Measurements from ENCODE around the gene ERI3. TPM values are rescaled to one million over a fixed set of nuclear protein-coding genes. Genes with fewer than 3 reads are reported as not detected.
A peak's percentile ranks its signal among the peaks of the same experiment; 100 is the strongest.

The ERI3 gene
- total and polyA plus RNA-seq, 2 of the 13 experiments (the other 11 are each of a cell fraction or from before 2014, with no cell fraction given), result 35.6 to 35.9 TPM

DNA sequence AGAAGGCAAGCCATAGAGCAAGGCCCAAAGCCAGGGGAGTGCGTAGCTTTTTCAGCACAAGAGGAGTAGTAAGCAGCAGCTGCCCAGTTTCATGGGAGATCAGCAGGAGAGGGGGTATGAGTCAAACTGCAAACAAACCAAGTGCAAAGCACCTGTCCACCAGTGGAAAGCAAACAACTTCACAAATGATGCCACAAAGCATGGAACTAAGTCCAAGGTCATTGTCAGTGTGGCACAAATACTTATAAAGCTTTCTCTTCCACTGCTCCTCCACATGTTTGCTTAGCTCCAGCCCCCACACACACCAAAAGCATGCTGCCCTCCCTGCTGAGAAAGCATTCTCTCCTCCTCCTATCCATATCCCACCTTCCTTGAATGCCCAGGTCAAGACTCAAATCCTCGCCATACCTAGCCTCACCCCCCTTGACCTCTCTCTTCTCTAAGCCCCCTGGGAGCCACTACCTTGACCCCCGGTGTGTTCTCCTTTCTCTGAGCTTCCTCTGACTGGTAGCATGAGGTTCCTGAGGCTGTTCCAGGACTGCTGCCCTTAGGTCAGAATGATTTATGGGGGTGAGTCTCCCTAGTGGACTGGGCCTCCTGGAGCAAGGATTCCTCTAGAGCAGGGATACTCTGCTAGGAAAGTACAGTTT is 71.4 kb downstream of the ERI3 start (continued):
- no peak for TF ChIP-seq FOXC1 (CRISPR knock-in tag; IDR thresholded peaks at IDR 0.05; ENCODE audit: borderline replicate concordance)
- TF ChIP-seq ZMYM4 (CRISPR knock-in tag; IDR thresholded peaks at IDR 0.05), result peak; percentile 65; the same call in 1 of the 2 replicates
- TF ChIP-seq, protein P1, sequence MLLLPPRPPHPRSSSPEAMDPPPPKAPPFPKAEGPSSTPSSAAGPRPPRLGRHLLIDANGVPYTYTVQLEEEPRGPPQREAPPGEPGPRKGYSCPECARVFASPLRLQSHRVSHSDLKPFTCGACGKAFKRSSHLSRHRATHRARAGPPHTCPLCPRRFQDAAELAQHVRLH (CRISPR knock-in tag; IDR thresholded peaks at IDR 0.05; ENCODE audit: borderline replicate concordance, low read depth), result peak; percentile 79
- TF ChIP-seq, protein P2, sequence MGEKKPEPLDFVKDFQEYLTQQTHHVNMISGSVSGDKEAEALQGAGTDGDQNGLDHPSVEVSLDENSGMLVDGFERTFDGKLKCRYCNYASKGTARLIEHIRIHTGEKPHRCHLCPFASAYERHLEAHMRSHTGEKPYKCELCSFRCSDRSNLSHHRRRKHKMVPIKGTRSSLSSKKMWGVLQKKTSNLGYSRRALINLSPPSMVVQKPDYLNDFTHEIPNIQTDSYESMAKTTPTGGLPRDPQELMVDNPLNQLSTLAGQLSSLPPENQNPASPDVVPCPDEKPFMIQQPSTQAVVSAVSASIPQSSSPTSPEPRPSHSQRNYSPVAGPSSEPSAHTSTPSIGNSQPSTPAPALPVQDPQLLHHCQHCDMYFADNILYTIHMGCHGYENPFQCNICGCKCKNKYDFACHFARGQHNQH (CRISPR knock-in tag; IDR thresholded peaks at IDR 0.05), result peak; percentile 98
- no peak for TF ChIP-seq ZNF446 (CRISPR knock-in tag; IDR thresholded peaks at IDR 0.05)
- TF ChIP-seq ETV6 (CRISPR knock-in tag; conservative IDR thresholded peaks at IDR 0.05), result peak; percentile 72; the same call in 1 of the 2 replicates
- TF ChIP-seq ZNF782 (CRISPR knock-in tag; IDR thresholded peaks at IDR 0.05; ENCODE audit: borderline replicate concordance), result no peak
- TF ChIP-seq SIN3B (IDR thresholded peaks at IDR 0.05; ENCODE audit: low read length), result no peak; the same call in 1 of the 2 replicates
- TF ChIP-seq MED13 (CRISPR knock-in tag; IDR thresholded peaks at IDR 0.05), result no peak
- TF ChIP-seq FOXA1 (IDR thresholded peaks at IDR 0.05), result peak; percentile 85
- TF ChIP-seq FOXA1 (CRISPR knock-in tag; IDR thresholded peaks at IDR 0.05), result peak; percentile 99
- peak; percentile 97 for TF ChIP-seq ZNF292 (CRISPR knock-in tag; IDR thresholded peaks at IDR 0.05; ENCODE audit: borderline replicate concordance, low read depth)
- TF ChIP-seq, protein P3, sequence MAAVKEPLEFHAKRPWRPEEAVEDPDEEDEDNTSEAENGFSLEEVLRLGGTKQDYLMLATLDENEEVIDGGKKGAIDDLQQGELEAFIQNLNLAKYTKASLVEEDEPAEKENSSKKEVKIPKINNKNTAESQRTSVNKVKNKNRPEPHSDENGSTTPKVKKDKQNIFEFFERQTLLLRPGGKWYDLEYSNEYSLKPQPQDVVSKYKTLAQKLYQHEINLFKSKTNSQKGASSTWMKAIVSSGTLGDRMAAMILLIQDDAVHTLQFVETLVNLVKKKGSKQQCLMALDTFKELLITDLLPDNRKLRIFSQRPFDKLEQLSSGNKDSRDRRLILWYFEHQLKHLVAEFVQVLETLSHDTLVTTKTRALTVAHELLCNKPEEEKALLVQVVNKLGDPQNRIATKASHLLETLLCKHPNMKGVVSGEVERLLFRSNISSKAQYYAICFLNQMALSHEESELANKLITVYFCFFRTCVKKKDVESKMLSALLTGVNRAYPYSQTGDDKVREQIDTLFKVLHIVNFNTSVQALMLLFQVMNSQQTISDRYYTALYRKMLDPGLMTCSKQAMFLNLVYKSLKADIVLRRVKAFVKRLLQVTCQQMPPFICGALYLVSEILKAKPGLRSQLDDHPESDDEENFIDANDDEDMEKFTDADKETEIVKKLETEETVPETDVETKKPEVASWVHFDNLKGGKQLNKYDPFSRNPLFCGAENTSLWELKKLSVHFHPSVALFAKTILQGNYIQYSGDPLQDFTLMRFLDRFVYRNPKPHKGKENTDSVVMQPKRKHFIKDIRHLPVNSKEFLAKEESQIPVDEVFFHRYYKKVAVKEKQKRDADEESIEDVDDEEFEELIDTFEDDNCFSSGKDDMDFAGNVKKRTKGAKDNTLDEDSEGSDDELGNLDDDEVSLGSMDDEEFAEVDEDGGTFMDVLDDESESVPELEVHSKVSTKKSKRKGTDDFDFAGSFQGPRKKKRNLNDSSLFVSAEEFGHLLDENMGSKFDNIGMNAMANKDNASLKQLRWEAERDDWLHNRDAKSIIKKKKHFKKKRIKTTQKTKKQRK (IDR thresholded peaks at IDR 0.05; ENCODE audit: low read length), result no peak
- peak; percentile 90 for TF ChIP-seq SMAD3 (CRISPR knock-in tag; IDR thresholded peaks at IDR 0.05)
- TF ChIP-seq WIZ (CRISPR knock-in tag; IDR thresholded peaks at IDR 0.05), result peak; percentile 44; the same call in 1 of the 2 replicates
- TF ChIP-seq, protein P4, sequence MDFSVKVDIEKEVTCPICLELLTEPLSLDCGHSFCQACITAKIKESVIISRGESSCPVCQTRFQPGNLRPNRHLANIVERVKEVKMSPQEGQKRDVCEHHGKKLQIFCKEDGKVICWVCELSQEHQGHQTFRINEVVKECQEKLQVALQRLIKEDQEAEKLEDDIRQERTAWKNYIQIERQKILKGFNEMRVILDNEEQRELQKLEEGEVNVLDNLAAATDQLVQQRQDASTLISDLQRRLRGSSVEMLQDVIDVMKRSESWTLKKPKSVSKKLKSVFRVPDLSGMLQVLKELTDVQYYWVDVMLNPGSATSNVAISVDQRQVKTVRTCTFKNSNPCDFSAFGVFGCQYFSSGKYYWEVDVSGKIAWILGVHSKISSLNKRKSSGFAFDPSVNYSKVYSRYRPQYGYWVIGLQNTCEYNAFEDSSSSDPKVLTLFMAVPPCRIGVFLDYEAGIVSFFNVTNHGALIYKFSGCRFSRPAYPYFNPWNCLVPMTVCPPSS (IDR thresholded peaks at IDR 0.05), result no peak
- peak; percentile 82 for TF ChIP-seq NR2F6 (IDR thresholded peaks at IDR 0.05)
- peak; percentile 92 for TF ChIP-seq NR2F6 (CRISPR knock-in tag; IDR thresholded peaks at IDR 0.05)
- TF ChIP-seq ZFAT (CRISPR knock-in tag; conservative IDR thresholded peaks at IDR 0.05), result no peak
- TF ChIP-seq ZNF546 (CRISPR knock-in tag; conservative IDR thresholded peaks at IDR 0.05), result no peak
- TF ChIP-seq, protein P5, sequence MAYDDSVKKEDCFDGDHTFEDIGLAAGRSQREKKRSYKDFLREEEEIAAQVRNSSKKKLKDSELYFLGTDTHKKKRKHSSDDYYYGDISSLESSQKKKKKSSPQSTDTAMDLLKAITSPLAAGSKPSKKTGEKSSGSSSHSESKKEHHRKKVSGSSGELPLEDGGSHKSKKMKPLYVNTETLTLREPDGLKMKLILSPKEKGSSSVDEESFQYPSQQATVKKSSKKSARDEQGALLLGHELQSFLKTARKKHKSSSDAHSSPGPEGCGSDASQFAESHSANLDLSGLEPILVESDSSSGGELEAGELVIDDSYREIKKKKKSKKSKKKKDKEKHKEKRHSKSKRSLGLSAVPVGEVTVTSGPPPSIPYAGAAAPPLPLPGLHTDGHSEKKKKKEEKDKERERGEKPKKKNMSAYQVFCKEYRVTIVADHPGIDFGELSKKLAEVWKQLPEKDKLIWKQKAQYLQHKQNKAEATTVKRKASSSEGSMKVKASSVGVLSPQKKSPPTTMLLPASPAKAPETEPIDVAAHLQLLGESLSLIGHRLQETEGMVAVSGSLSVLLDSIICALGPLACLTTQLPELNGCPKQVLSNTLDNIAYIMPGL (CRISPR knock-in tag; IDR thresholded peaks at IDR 0.05; ENCODE audit: borderline replicate concordance in 1 of 2, low read depth in 1 of 2), result peak in 1 of 2 experiments; percentile 46; a peak in 1 of 4 replicates
- peak; percentile 83; the same call in 1 of the 2 replicates for TF ChIP-seq ZNF670 (CRISPR knock-in tag; IDR thresholded peaks at IDR 0.05; ENCODE audit: borderline replicate concordance)
- TF ChIP-seq SRSF1 (optimal IDR thresholded peaks at IDR 0.05; ENCODE audit: low read depth, low read length), result no peak
- TF ChIP-seq ZNF678 (CRISPR knock-in tag; IDR thresholded peaks at IDR 0.05), result no peak
